HFFc6 (cell line): ENCODE measurements around the gene SHC3. TPM values are rescaled to one million over a fixed set of nuclear protein-coding genes. Genes with fewer than 3 reads are reported as not detected.

Experiments used
- DNase-seq: peaks from one replicate; pipeline ENCODE4 v3.0.0-alpha.2; 2018
- H3K27ac Mint-ChIP-seq: 2 replicates; pipeline ENCODE4 v1.8.0; 2020; ENCODE audit warnings: mild to moderate bottlenecking, mixed read lengths
- H3K27me3 Mint-ChIP-seq: 2 replicates; pipeline ENCODE4 v1.8.0; 2021; ENCODE audit warnings: mild to moderate bottlenecking, moderate library complexity, mixed read lengths; ENCODE audit not compliant: insufficient read depth
- H3K36me3 Mint-ChIP-seq: 2 replicates; pipeline ENCODE4 v1.8.0; 2021; ENCODE audit warnings: low read depth, mixed read lengths
- H3K4me1 Mint-ChIP-seq: 2 replicates; pipeline ENCODE4 v1.8.0; 2020; ENCODE audit warnings: low read depth, mixed read lengths
- H3K4me3 Mint-ChIP-seq: 2 replicates; pipeline ENCODE4 v1.8.0; 2020; ENCODE audit warnings: mild to moderate bottlenecking, moderate library complexity, mixed read lengths
- H3K9me3 Mint-ChIP-seq: 2 replicates; pipeline ENCODE4 v1.8.0; 2020; ENCODE audit warnings: mild to moderate bottlenecking, mixed read lengths
- CTCF ChIP-seq: fragments of 200-600 bp; sonication (generic); IDR thresholded peaks from 2 replicates; pipeline ENCODE4 v1.5.0; 2021; ENCODE audit warnings: antibody characterized with exemption, mild to moderate bottlenecking
- total RNA-seq, 6 experiments: library from RNA; stranded (reverse); fragmentation: NEBNext Ultra II Directional; extraction: Animal tissue kit (Norgen Biotek cat#: 25700); gene quantifications; 2 replicates in 1 of 6; 3 replicates in 5 of 6; pipeline ENCODE4 v1.2.3, GENCODE V29; 2021

The SHC3 gene
- total RNA-seq, 6 experiments from 2014 or later = 0.28 to 1.9 (median 0.42) TPM

- Mint-ChIP-seq H3K4me1 (no peaks in the 10 kb centered on the region), H3K27me3 (peaks cover 30% of the 10 kb centered on the region), H3K36me3 (no peaks in the 10 kb centered on the region), H3K27ac (no peak overlapping the region), H3K9me3 (no peaks in the 10 kb centered on the region), H3K4me3 (no peak overlapping the region)
- no peak for DNase-seq
- no peak for TF ChIP-seq CTCF
Measured at GRCh38 chr9:88966894-88967676, 211.5 kb downstream of the SHC3 start.

- Mint-ChIP-seq H3K36me3 (no peaks in the 10 kb centered on the region), H3K9me3 (no peaks in the 10 kb centered on the region), H3K4me3 (no peak overlapping the region), H3K4me1 (no peaks in the 10 kb centered on the region), H3K27me3 (peaks cover 37% of the 10 kb centered on the region), H3K27ac (no peak overlapping the region)
- TF ChIP-seq CTCF = no peak
- DNase-seq = no peak
Measured at GRCh38 chr9:88965473-88965872, 213.1 kb downstream of the SHC3 start.

- no peaks in the 10 kb centered on the region for H3K4me1 Mint-ChIP-seq
- no peak overlapping the region for H3K4me3 Mint-ChIP-seq
- DNase-seq = no peak
- no peak for TF ChIP-seq CTCF
- no peaks in the 10 kb centered on the region for H3K9me3 Mint-ChIP-seq
- H3K36me3 Mint-ChIP-seq = no peaks in the 10 kb centered on the region
- H3K27ac Mint-ChIP-seq = no peak overlapping the region
- H3K27me3 Mint-ChIP-seq = peaks cover 32% of the 10 kb centered on the region
Measured at GRCh38 chr9:88960632-88961031, 218.0 kb downstream of the SHC3 start.

- Mint-ChIP-seq H3K4me3 (no peak overlapping the region), H3K27me3 (peaks cover 30% of the 10 kb centered on the region), H3K36me3 (no peaks in the 10 kb centered on the region), H3K27ac (no peak overlapping the region), H3K4me1 (no peaks in the 10 kb centered on the region), H3K9me3 (no peaks in the 10 kb centered on the region)
- DNase-seq = no peak
- no peak for TF ChIP-seq CTCF
Measured at GRCh38 chr9:88959727-88960469, 218.7 kb downstream of the SHC3 start.

- no peak overlapping the region for H3K4me3 Mint-ChIP-seq
- H3K4me1 Mint-ChIP-seq = peaks cover 21% of the 10 kb centered on the region
- no peaks in the 10 kb centered on the region for H3K36me3 Mint-ChIP-seq
- no peak for TF ChIP-seq CTCF
- no peaks in the 10 kb centered on the region for H3K9me3 Mint-ChIP-seq
- peaks cover 24% of the 10 kb centered on the region for H3K27me3 Mint-ChIP-seq
- no peak overlapping the region for H3K27ac Mint-ChIP-seq
- no peak for DNase-seq
Measured at GRCh38 chr9:88957526-88957925, 221.1 kb downstream of the SHC3 start.

Other genes with a start within 250 kb of the SHC3 start
- gene S1PR3, start 187.3 kb downstream of the SHC3 start, total RNA-seq = 10 to 100 TPM; 15.1 to 27.7 (median 23.9) TPM
- gene CKS2, start 132.4 kb upstream of the SHC3 start, total RNA-seq = 100 to 1,000 TPM in 5 of 6 experiments, 10 to 100 TPM in 1; 65.7 to 135 (median 123) TPM
- gene SECISBP2, start 139.7 kb upstream of the SHC3 start, total RNA-seq = 10 to 100 TPM; 13.8 to 20.3 (median 17.3) TPM